Astrocyte (in vitro differentiated cells and primary cell): ENCODE results near the gene PHF11. TPM values are rescaled to one million over a fixed set of nuclear protein-coding genes. Genes with fewer than 3 reads are reported as not detected.

ENCODE experiments used
- DNase-seq: peaks from one replicate; pipeline ENCODE4 v3.0.0-alpha.2; 2010; ENCODE audit warnings: low read depth
- FAIRE-seq: peaks from 2 replicates; lab custom pipeline; 2011; peaks lifted over from hg19 to GRCh38; lab: Jason Lieb, UNC
- H2AFZ ChIP-seq: 2 replicates; pipeline ENCODE4 v1.6.0; 2012; ENCODE audit warnings: low read depth, low read length, inconsistent platforms
- H3K27ac ChIP-seq: 2 replicates; pipeline ENCODE4 v1.5.1; 2011; ENCODE audit warnings: low read depth, low read length, inconsistent platforms
- H3K27me3 ChIP-seq: 2 replicates; pipeline ENCODE4 v1.6.0; 2011; ENCODE audit warnings: low read length, inconsistent platforms; ENCODE audit not compliant: insufficient read depth
- H3K36me3 ChIP-seq: 2 replicates; pipeline ENCODE4 v1.5.1; 2011; ENCODE audit warnings: low read length, inconsistent platforms; ENCODE audit not compliant: insufficient read depth
- H3K4me1 ChIP-seq: 2 replicates; pipeline ENCODE4 v1.5.1; 2011; ENCODE audit warnings: low read length, inconsistent platforms; ENCODE audit not compliant: insufficient read depth
- H3K4me2 ChIP-seq: 2 replicates; pipeline ENCODE4 v1.6.0; 2012; ENCODE audit warnings: low read length, inconsistent platforms
- H3K4me3 ChIP-seq: 2 replicates; pipeline ENCODE4 v1.5.1; 2011; ENCODE audit warnings: low read depth, mild to moderate bottlenecking, low read length, inconsistent platforms; ENCODE audit not compliant: insufficient read depth
- H3K79me2 ChIP-seq: 2 replicates; pipeline ENCODE4 v1.6.0; 2012; ENCODE audit warnings: mild to moderate bottlenecking, low read length, inconsistent platforms; ENCODE audit not compliant: insufficient read depth
- H3K9ac ChIP-seq: 2 replicates; pipeline ENCODE4 v1.6.0; 2012; ENCODE audit warnings: mild to moderate bottlenecking, low read length, inconsistent platforms
- H3K9me3 ChIP-seq: 2 replicates; pipeline ENCODE4 v1.5.1; 2012; ENCODE audit warnings: low read depth, mild to moderate bottlenecking, low read length, inconsistent platforms; ENCODE audit not compliant: insufficient read depth
- H4K20me1 ChIP-seq: 2 replicates; pipeline ENCODE4 v1.6.0; 2012; ENCODE audit warnings: low read length, inconsistent platforms; ENCODE audit not compliant: insufficient read depth
- H3K27ac Mint-ChIP-seq: one replicate; pipeline ENCODE4 v1.8.0; 2021; ENCODE audit warnings: mild to moderate bottlenecking, mixed read lengths; ENCODE audit not compliant: unreplicated experiment
- H3K27me3 Mint-ChIP-seq: one replicate; pipeline ENCODE4 v1.8.0; 2021; ENCODE audit warnings: low read depth, mixed read lengths; ENCODE audit not compliant: unreplicated experiment
- H3K36me3 Mint-ChIP-seq: one replicate; pipeline ENCODE4 v1.8.0; 2021; ENCODE audit warnings: low read depth, mixed read lengths; ENCODE audit not compliant: unreplicated experiment
- H3K4me1 Mint-ChIP-seq: one replicate; pipeline ENCODE4 v1.8.0; 2021; ENCODE audit warnings: low read depth, mixed read lengths; ENCODE audit not compliant: unreplicated experiment
- H3K4me3 Mint-ChIP-seq: one replicate; pipeline ENCODE4 v1.8.0; 2021; ENCODE audit warnings: mild to moderate bottlenecking, moderate library complexity, mixed read lengths; ENCODE audit not compliant: unreplicated experiment
- H3K9me3 Mint-ChIP-seq: one replicate; pipeline ENCODE4 v1.8.0; 2021; ENCODE audit warnings: mild to moderate bottlenecking, mixed read lengths; ENCODE audit not compliant: unreplicated experiment
- EZH2 ChIP-seq: IDR thresholded peaks from 2 replicates; pipeline ENCODE4 v1.6.1; 2012; ENCODE audit warnings: mild to moderate bottlenecking, low read length, inconsistent platforms; ENCODE audit not compliant: insufficient read depth
- total RNA-seq: library from RNA; stranded (reverse); gene quantifications from 2 replicates; pipeline ENCODE4 v1.2.1, GENCODE V29; 2021
- TF ChIP-seq, protein P1 (sequence below): IDR thresholded peaks from 2 replicates; pipeline ENCODE4 v1.5.1; 2011; ENCODE audit warnings: low read depth, mild to moderate bottlenecking, inconsistent platforms, low read length, moderate library complexity; ENCODE audit not compliant: insufficient read depth

The PHF11 gene
- total RNA-seq, 1 donor from 2014 or later: 30.8 TPM

GRCh38 chr13:49549289-49549688 lies 53.5 kb downstream of the PHF11 start:
- Histone ChIP-seq H3K4me1 (no peaks in the 10 kb centered on the region), H3K4me2 (no peak overlapping the region), H3K9me3 (no peaks in the 10 kb centered on the region), H4K20me1 (no peaks in the 10 kb centered on the region), H2AFZ (no peak overlapping the region), H3K9ac (no peak overlapping the region), H3K4me3 (no peak overlapping the region), H3K27ac (no peak overlapping the region), H3K79me2 (no peaks in the 10 kb centered on the region), H3K36me3 (peaks cover 7% of the 10 kb centered on the region), H3K27me3 (no peaks in the 10 kb centered on the region)
- Mint-ChIP-seq H3K36me3 (peaks cover 16% of the 10 kb centered on the region), H3K4me1 (peaks cover 3% of the 10 kb centered on the region), H3K4me3 (no peak overlapping the region), H3K9me3 (no peaks in the 10 kb centered on the region), H3K27ac (no peak overlapping the region), H3K27me3 (no peaks in the 10 kb centered on the region)
- DNase-seq: no peak
- no peak for FAIRE-seq
- TF ChIP-seq, protein P1, sequence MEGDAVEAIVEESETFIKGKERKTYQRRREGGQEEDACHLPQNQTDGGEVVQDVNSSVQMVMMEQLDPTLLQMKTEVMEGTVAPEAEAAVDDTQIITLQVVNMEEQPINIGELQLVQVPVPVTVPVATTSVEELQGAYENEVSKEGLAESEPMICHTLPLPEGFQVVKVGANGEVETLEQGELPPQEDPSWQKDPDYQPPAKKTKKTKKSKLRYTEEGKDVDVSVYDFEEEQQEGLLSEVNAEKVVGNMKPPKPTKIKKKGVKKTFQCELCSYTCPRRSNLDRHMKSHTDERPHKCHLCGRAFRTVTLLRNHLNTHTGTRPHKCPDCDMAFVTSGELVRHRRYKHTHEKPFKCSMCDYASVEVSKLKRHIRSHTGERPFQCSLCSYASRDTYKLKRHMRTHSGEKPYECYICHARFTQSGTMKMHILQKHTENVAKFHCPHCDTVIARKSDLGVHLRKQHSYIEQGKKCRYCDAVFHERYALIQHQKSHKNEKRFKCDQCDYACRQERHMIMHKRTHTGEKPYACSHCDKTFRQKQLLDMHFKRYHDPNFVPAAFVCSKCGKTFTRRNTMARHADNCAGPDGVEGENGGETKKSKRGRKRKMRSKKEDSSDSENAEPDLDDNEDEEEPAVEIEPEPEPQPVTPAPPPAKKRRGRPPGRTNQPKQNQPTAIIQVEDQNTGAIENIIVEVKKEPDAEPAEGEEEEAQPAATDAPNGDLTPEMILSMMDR: no peak
- TF ChIP-seq EZH2: no peak

DNA sequence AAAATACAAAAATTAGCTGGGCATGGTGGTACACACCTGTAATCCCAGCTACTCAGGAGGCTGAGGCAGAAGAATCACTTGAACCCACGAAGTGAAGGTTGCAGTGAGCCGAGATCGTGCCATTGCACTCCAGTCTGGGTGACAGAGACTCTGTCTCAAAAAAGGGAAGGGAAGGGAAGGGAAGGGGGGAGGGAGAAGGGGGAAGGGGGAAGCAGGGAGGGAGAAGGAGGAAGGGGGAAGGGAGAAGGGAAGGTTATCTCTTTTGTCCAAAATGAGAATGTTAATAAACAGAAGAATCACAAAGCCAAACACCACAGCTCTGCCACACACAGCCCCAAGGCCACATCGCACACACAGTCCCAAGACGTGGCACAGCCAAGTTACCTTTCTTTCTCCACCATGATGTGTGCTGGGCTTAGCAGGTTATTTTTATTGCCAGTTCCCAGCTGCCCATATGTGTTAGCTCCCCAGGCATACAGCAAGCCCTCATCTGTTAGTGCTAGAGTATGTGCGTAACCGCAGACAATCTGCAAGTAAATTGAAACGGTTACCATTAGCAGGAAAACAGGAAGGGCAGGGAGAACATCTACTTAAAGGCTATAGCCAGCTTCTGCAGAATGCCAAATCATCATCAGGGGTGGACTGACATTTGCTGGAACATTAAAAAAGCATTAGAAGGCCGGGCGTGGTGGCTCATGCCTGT lies 55.3 kb downstream of the PHF11 start:
- no peaks in the 10 kb centered on the region for H3K27me3 ChIP-seq
- no peaks in the 10 kb centered on the region for H3K4me1 ChIP-seq
- H3K36me3 ChIP-seq: peaks cover 4% of the 10 kb centered on the region
- no peak overlapping the region for H3K4me2 ChIP-seq
- no peak overlapping the region for H3K4me3 ChIP-seq
- no peak overlapping the region for H3K27ac ChIP-seq
- H3K9me3 ChIP-seq: no peaks in the 10 kb centered on the region
- H3K79me2 ChIP-seq: no peaks in the 10 kb centered on the region
- FAIRE-seq: no peak
- no peak overlapping the region for H3K4me3 Mint-ChIP-seq
- H3K4me1 Mint-ChIP-seq: no peaks in the 10 kb centered on the region
- no peak for DNase-seq
- H3K27me3 Mint-ChIP-seq: no peaks in the 10 kb centered on the region
- peaks cover 15% of the 10 kb centered on the region for H3K36me3 Mint-ChIP-seq
- no peaks in the 10 kb centered on the region for H4K20me1 ChIP-seq
- no peaks in the 10 kb centered on the region for H3K9me3 Mint-ChIP-seq
- no peak overlapping the region for H2AFZ ChIP-seq
- no peak overlapping the region for H3K27ac Mint-ChIP-seq
- TF ChIP-seq, protein P1: no peak
- TF ChIP-seq EZH2: no peak
- no peak overlapping the region for H3K9ac ChIP-seq

- FAIRE-seq (no peak), DNase-seq (no peak)
- Histone ChIP-seq H4K20me1 (no peaks in the 10 kb centered on the region), H3K27ac (no peak overlapping the region), H3K9me3 (no peaks in the 10 kb centered on the region), H3K27me3 (no peaks in the 10 kb centered on the region), H3K4me3 (no peak overlapping the region), H2AFZ (no peak overlapping the region), H3K9ac (no peak overlapping the region), H3K4me2 (no peak overlapping the region), H3K4me1 (no peaks in the 10 kb centered on the region), H3K79me2 (no peaks in the 10 kb centered on the region), H3K36me3 (peaks cover 7% of the 10 kb centered on the region)
- Mint-ChIP-seq H3K36me3 (peaks cover 10% of the 10 kb centered on the region), H3K27ac (no peak overlapping the region), H3K4me1 (no peaks in the 10 kb centered on the region), H3K9me3 (no peaks in the 10 kb centered on the region), H3K4me3 (no peak overlapping the region), H3K27me3 (no peaks in the 10 kb centered on the region)
- TF ChIP-seq EZH2: no peak
- TF ChIP-seq, protein P1: no peak
Observed at GRCh38 chr13:49553888-49554287, 58.1 kb downstream of the PHF11 start.
